Small intestine (tissue), 7 donors: ENCODE results near the gene TRMT2B. TPM values are rescaled to one million over a fixed set of nuclear protein-coding genes. Genes with fewer than 3 reads are reported as not detected.

Experiments
- DNase-seq, 2 donors: peaks; one replicate each; pipeline versions ENCODE4 v3.0.0 to v3.0.0-alpha.2; 2013
- FAIRE-seq: peaks from 2 replicates; lab custom pipeline; 2012; peaks lifted over from hg19 to GRCh38; lab: Jason Lieb, UNC
- H3K27ac ChIP-seq, 3 donors: one replicate each; pipeline ENCODE4 v1.5.1; 2013; ENCODE audit warnings: low read length in 2 of 3, mild to moderate bottlenecking in 2 of 3, control low read depth in 1 of 3, inconsistent platforms in 1 of 3, low read depth in 1 of 3, moderate library complexity in 1 of 3
- H3K27me3 ChIP-seq, 3 donors: one replicate each; pipeline ENCODE4 v1.6.1; 2013; ENCODE audit warnings: low read length in 3 of 3, inconsistent platforms in 1 of 3; ENCODE audit not compliant: control insufficient read depth in 3 of 3, insufficient read depth in 3 of 3
- H3K36me3 ChIP-seq, 3 donors: one replicate each; pipeline ENCODE4 v1.6.1; 2013; ENCODE audit warnings: low read length in 3 of 3, inconsistent platforms in 1 of 3, low read depth in 1 of 3, mild to moderate bottlenecking in 1 of 3, moderate library complexity in 1 of 3; ENCODE audit not compliant: control insufficient read depth in 3 of 3, insufficient read depth in 2 of 3
- H3K4me1 ChIP-seq, 3 donors: one replicate each; pipeline ENCODE4 v1.6.1; 2013; ENCODE audit warnings: low read length in 2 of 3, inconsistent platforms in 1 of 3, low read depth in 1 of 3, mild to moderate bottlenecking in 1 of 3, moderate library complexity in 1 of 3; ENCODE audit not compliant: control insufficient read depth in 3 of 3, insufficient read depth in 2 of 3
- H3K4me3 ChIP-seq, 3 donors: one replicate each; pipeline ENCODE4 v1.5.1; 2013; ENCODE audit warnings: low read length in 3 of 3, control low read depth in 1 of 3, inconsistent platforms in 1 of 3, low read depth in 1 of 3, mild to moderate bottlenecking in 1 of 3, moderate library complexity in 1 of 3
- H3K9me3 ChIP-seq, 2 donors: one replicate each; pipeline ENCODE4 v1.6.1; 2013; ENCODE audit warnings: low read depth in 1 of 2, low read length in 1 of 2; ENCODE audit not compliant: control insufficient read depth in 2 of 2, insufficient read depth in 1 of 2
- WGBS, 3 donors: extraction: QIAGEN DNeasy Blood & Tissue Kit; methylation state at CpG; one replicate each; pipeline ENCODE4 v1.1.7; 2013; 5-methylcytosine and 5-hydroxymethylcytosine counted together
- polyA plus RNA-seq, 4 donors: library from polyadenylated mRNA; stranded (reverse) in 3 of 4; unstranded in 1 of 4; fragments of 200-250 nt in 3 of 4; fragments of 120-200 nt in 1 of 4; gene quantifications; one replicate each; pipeline versions ENCODE4 v1.2.1 to v1.2.3, GENCODE V29; 2013
- donor health status: healthy with polysubstance abuse.
- donor health status: control.
- donor health status: control.
- donor health status: Bipolar disorder and iron deficiency.
- donor health status: healthy.

Gene TRMT2B
- polyA plus RNA-seq, 4 donors: 7.3 to 18.2 (median 10.3) TPM

DNA sequence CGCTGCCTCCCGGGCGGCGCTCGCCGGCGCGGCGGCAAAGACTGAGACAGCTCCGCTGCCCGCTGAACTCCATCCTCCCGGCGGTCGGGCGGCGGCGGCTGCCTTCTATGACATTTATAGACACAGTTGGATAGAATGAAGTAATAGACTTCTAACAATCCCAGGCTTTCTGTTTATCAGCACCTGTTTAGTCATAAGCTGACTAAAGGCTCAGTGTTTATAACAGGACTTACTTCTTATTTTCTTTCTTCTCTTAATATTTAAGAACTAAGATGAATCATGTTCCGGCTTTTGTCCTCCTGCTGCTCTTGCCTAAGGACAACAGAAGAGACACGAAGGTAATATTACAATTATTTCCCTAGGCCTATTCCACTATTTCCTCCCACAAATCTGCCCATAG is 78.5 kb downstream of the TRMT2B start:
- Histone ChIP-seq H3K27ac (no peak overlapping the region), H3K27me3 (no peaks in the 10 kb centered on the region), H3K9me3 (no peaks in the 10 kb centered on the region), H3K4me1 (no peaks in the 10 kb centered on the region), H3K4me3 (no peak overlapping the region), H3K36me3 (no peaks in the 10 kb centered on the region)
- 95 to 99% (median 98%) methylated on average over 9 to 10 of the region's 19 CpGs for whole genome bisulfite sequencing, 3 donors
- no peak for DNase-seq
- no peak for FAIRE-seq

DNA sequence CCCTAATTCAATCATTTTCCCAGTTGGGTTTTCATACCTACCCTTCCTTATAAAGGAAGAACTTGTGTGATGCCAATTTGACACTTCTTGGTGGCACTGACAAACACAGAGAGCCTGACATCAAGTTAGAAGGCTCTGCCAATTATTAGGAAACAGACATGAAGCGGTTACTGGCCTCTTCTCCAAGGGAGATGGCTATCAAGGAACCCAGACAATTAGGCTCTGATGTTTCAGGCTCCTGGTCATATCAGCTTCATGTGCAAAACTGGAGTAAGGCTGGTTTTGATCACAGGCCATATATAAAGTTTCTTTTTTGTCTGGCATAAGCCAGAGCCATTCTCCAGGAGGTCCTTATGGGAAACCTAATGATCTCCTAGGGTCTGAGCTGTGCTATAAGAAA is 82.0 kb downstream of the TRMT2B start:
- DNase-seq (no peak), FAIRE-seq (no peak)
- 73 to 94% (median 87%) methylated on average over 1 of the region's 1 CpG for WGBS, 3 donors
- no peak overlapping the region for H3K27ac ChIP-seq
- no peaks in the 10 kb centered on the region for H3K27me3 ChIP-seq
- H3K9me3 ChIP-seq: no peaks in the 10 kb centered on the region
- no peaks in the 10 kb centered on the region for H3K4me1 ChIP-seq
- H3K4me3 ChIP-seq: no peak overlapping the region
- no peaks in the 10 kb centered on the region for H3K36me3 ChIP-seq

DNA sequence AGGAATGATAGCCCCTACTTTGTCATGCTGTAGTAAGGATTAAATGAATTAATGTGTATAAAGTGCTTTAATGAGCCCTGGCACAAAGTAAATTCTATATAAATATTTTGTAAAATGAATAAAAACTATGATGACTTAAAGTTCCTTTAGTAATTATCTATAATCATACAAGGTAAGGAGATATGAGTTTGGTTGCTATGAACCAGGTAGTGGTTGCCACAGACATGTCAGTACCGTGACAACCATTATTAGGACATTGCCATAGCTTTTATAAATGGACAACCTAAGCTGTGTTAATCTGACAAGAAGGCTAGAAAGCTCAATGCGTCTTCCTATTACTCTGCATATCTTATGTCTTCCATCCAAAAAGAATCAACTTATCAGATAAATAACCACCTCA is 82.5 kb downstream of the TRMT2B start, which contains the start of gene ARL13A:
TSS of gene ARL13A (plus strand) at position 301 of the 400 bp plus-strand sequence. CDS start 3,982 bp downstream, outside the sequence.
- DNase-seq (no peak), FAIRE-seq (no peak)
- no peak within 1 kb of the TSS for H3K27ac ChIP-seq
- H3K9me3 ChIP-seq: no peaks in the 10 kb centered on the region
- 71 to 96% (median 86%) methylated on average over 2 of the region's 2 CpGs for WGBS, 3 donors
- no peaks in the 10 kb centered on the region for H3K36me3 ChIP-seq
- no peaks in the 10 kb centered on the region for H3K4me1 ChIP-seq
- no peaks in the 10 kb centered on the region for H3K27me3 ChIP-seq
- H3K4me3 ChIP-seq: no peak within 1 kb of the TSS

DNA sequence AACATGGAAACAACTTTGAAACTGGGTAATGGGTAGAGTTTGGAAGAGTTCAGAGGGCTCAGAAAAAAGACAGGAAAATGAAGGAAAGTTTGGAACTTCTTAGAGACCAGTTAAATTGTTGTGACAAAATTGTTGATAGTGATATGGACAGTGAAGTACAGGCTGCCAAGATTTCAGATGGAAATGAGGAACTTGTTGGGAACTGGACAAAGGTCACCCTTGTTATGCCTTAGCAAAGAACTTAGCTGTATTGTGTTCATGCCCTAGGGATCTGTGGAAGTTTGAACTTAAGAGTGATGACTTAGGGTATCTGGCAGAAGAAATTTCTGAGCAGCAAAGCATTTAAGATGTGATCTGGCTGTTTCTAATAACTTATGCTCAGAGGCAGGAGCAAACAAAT is 87.5 kb downstream of the TRMT2B start:
- Histone ChIP-seq H3K4me1 (no peaks in the 10 kb centered on the region), H3K27ac (no peak overlapping the region), H3K4me3 (no peak overlapping the region), H3K36me3 (no peaks in the 10 kb centered on the region), H3K27me3 (no peaks in the 10 kb centered on the region), H3K9me3 (no peaks in the 10 kb centered on the region)
- DNase-seq: peak in 1 of 2 donors; percentile 12
- no peak for FAIRE-seq

DNA sequence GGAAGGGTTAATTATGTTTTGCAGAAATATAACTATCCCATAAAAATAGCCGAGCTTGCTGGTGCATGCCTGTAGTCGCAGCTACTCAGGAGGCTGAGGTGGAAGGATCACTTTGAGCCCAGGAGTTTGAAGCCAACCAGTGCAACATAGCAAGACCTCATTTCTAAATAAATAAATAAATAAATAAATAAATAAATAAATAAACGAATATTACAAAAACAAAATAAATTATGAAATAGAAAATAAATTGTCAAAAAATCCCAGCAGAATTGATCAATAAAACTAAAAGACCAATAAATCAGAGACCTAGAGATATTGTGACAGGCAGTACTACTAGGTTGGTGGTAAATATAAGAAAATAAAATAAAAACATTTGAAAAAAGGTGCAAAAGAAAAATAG is 89.1 kb downstream of the TRMT2B start:
- FAIRE-seq: no peak
- H3K4me3 ChIP-seq: no peak overlapping the region
- no peaks in the 10 kb centered on the region for H3K4me1 ChIP-seq
- no peak overlapping the region for H3K27ac ChIP-seq
- H3K9me3 ChIP-seq: no peaks in the 10 kb centered on the region
- WGBS, 3 donors: 83 to 89% (median 83%) methylated on average over 3 of the region's 3 CpGs
- H3K27me3 ChIP-seq: no peaks in the 10 kb centered on the region
- DNase-seq: no peak
- H3K36me3 ChIP-seq: no peaks in the 10 kb centered on the region

Other genes with a start within 250 kb of the TRMT2B start
- gene CSTF2, start 231.7 kb downstream of the TRMT2B start, polyA plus RNA-seq: 10 to 100 TPM in 2 of 4 donors, 1 to 10 TPM in 2; 4.6 to 18.5 (median 10.2) TPM
- 1 to 10 TPM in 1 of 4 donors, not detected in 3; 6.4 TPM for gene NOX1, start 177.8 kb downstream of the TRMT2B start, polyA plus RNA-seq
- gene XKRX, start 123.2 kb downstream of the TRMT2B start, polyA plus RNA-seq: 1 to 10 TPM in 3 of 4 donors, under 1 TPM in 1; 0.31 to 8.1 (median 2.0) TPM
- gene ARL13A, start 82.4 kb downstream of the TRMT2B start, polyA plus RNA-seq: under 1 TPM in 1 of 4 donors, not detected in 3; 0.13 TPM
- gene TMEM35A, start 26.8 kb upstream of the TRMT2B start, polyA plus RNA-seq: 1 to 10 TPM in 2 of 4 donors, under 1 TPM in 1, not detected in 1; 0.54 to 3.0 (median 1.3) TPM
- 1 to 10 TPM in 2 of 4 donors, under 1 TPM in 1, not detected in 1; 0.45 to 3.8 (median 2.8) TPM for gene CENPI, start 46.1 kb upstream of the TRMT2B start, polyA plus RNA-seq
- 1 to 10 TPM in 1 of 4 donors, under 1 TPM in 1, not detected in 2; 0.21 to 1.3 TPM for gene DRP2, start 167.7 kb upstream of the TRMT2B start, polyA plus RNA-seq
- under 1 TPM in 2 of 4 donors, not detected in 2; 0.03 to 0.12 TPM for gene TAF7L, start 239.2 kb upstream of the TRMT2B start, polyA plus RNA-seq